Measurements from ENCODE around the gene KLB. TPM values are rescaled to one million over a fixed set of nuclear protein-coding genes. Genes with fewer than 3 reads are reported as not detected.
"Not testable (repeated sequence)": the region's sequence is repeated elsewhere in the genome, so short reads cannot be mapped to it uniquely, and the experiment has no call there.

KLB gene
- total RNA-seq, 2 donors from 2014 or later: 0.05 TPM; not detected in 1

DNA sequence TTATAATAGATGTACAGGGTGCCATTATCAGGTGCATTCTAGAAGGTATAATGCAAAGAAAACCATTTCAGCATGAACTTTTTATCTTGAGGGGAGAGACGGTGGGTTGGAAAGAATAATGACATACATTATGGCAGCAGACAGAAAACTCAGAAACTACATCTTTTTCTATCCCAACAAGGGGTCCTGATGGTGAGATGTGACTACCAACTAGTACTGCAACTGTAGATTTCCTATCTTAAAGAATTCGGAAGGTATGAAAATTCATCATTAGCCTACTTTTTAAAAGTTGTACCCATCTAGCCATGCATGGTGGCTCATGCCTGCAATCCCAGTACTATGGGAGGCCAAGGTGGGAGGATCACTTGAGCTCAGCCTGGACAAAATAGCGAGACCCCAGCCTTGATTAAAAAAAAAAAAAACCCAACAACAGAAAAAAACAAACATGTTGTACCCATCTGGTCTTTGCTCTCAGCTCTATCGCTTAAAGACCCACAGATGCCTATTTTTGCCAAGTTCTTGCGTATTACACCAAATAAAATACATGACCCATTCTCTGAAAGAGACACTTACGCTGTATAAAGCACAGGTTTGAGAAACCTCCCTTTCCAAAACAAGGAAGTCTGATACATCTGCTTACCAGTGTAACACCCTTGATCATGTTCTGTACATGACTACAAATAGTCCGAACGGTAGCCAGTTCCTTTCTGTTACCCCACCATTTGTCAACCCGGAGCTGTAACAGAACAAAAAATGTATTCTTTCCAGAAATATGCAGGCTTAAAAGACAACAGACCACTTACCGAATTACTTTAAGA is 50.4 kb downstream of the KLB start:
- no peaks in the 10 kb centered on the region for H3K9me3 ChIP-seq (ENCODE audit: control insufficient read depth, low read length, poor library complexity, severe bottlenecking)
- DNase-seq (no peak), ATAC-seq (no peak)
- peak overlapping the region; percentile 96 for H3K4me3 Mint-ChIP-seq
- peak overlapping the region; percentile 99 for H3K27ac Mint-ChIP-seq
- no peaks in the 10 kb centered on the region for H3K27me3 Mint-ChIP-seq
- H3K4me1 Mint-ChIP-seq: peaks cover 14% of the 10 kb centered on the region
- H3K36me3 Mint-ChIP-seq (ENCODE audit: low read depth): peaks cover 4% of the 10 kb centered on the region

DNA sequence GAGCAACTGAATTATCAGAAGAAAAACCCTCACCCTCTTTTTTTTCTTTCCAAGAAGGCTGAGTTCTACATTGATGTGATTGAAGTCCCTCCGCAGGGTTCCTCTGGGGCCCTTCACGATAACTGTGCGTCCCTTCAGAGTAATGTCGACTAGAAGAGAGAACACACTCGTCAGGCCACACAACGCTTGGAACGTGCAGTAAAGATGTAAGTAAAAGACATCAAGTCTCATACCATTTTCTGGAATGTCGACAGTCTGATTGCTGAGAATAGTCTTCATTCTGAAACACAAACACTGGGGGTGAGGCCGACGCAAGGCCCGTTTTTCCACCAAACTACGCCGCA is 51.4 kb downstream of the KLB start:
- not testable (repeated sequence) for H3K9me3 ChIP-seq (ENCODE audit: control insufficient read depth, low read length, poor library complexity, severe bottlenecking); H3K36me3 Mint-ChIP-seq (ENCODE audit: low read depth); H3K27me3 Mint-ChIP-seq; DNase-seq
- peaks cover 12% of the 10 kb centered on the region for H3K4me1 Mint-ChIP-seq
- ATAC-seq: peak; percentile 8
- H3K27ac Mint-ChIP-seq: peak overlapping the region; percentile 99
- H3K4me3 Mint-ChIP-seq: peak overlapping the region; percentile 96

DNA sequence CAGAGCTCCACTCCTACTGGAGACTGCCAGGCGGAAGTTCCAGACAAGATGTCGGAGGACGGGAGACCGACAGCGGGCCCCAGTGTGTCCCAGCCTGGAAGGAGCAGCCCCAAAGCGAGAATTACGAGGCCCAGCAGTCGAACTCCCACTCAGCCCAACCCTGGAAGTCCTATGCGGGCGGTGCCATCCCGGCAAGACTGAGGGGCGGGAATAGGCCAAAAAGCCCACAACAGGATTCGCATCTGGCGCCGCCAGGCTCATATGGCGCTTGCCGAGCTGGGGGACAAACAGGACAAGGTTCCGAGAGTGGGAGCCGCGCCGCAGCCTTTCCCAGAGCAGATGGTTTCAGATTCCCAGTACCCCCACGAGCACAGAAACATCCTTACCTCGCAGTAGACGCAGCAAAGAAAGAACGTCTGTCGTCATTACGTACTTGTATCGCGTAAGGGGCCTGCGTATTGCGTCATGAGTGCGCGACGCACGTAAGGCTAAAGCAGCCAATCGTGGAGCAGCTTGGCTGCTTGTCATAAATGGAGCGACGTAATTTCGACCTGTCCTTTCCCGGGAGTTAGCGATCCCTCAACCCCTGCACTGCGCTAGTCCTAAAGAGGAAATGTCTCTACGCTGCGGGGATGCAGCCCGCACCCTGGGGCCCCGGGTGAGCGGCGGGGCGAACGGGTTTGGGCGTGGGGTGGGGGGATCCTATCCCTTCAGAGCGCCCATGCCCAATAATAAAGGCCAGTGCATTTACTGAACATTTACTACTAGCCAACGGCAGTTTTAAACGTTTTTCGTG is 52.0 kb downstream of the KLB start, which contains the start of the genes LIAS and RPL9:
LIAS (plus strand) TSS at position 552 of the 796 bp plus-strand sequence; CDS start at position 614, 62 bp downstream.
RPL9 (minus strand) TSS at position 418 of the 796 bp plus-strand sequence. CDS start 483 bp downstream, outside the sequence.
- H3K36me3 Mint-ChIP-seq (ENCODE audit: low read depth): peaks cover 6% of the 10 kb centered on the region
- DNase-seq (peak; percentile 73 to 85 (median 85)), ATAC-seq (peak; percentile 82)
- no peaks in the 10 kb centered on the region for H3K9me3 ChIP-seq (ENCODE audit: control insufficient read depth, low read length, poor library complexity, severe bottlenecking)
- peak within 1 kb of the TSS; percentile 96 for H3K4me3 Mint-ChIP-seq
- no peaks in the 10 kb centered on the region for H3K27me3 Mint-ChIP-seq
- H3K4me1 Mint-ChIP-seq: peaks cover 12% of the 10 kb centered on the region
- peak within 1 kb of the TSS; percentile 99 for H3K27ac Mint-ChIP-seq

DNA sequence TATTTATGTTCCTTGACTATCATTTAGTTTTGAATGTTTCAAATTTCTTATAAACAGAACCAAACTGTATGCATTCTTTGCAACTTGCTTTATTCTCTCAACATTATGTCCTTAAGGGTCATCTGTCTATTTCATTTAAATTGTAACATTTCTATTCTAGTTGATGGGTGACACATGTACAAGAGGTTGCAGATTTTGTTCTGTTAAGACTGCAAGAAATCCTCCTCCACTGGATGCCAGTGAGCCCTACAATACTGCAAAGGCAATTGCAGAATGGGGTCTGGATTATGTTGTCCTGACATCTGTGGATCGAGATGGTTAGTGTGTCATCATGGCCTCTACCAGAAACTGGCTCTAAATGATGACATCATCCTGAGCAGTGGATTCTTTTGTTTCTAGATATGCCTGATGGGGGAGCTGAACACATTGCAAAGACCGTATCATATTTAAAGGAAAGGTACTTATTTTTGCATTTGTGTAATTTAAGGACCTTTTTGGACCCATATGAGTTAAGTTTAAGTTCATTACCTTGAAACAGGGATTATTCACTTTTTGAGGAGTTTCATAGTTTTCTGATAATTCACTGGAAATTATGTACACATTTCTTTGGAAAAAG is 58.3 kb downstream of the KLB start:
- Mint-ChIP-seq H3K36me3 (ENCODE audit: low read depth) (peaks cover 4% of the 10 kb centered on the region), H3K4me1 (no peaks in the 10 kb centered on the region), H3K4me3 (no peak overlapping the region), H3K27ac (no peak overlapping the region), H3K27me3 (no peaks in the 10 kb centered on the region)
- DNase-seq: no peak
- H3K9me3 ChIP-seq (ENCODE audit: control insufficient read depth, low read length, poor library complexity, severe bottlenecking): no peaks in the 10 kb centered on the region
- ATAC-seq: no peak

DNA sequence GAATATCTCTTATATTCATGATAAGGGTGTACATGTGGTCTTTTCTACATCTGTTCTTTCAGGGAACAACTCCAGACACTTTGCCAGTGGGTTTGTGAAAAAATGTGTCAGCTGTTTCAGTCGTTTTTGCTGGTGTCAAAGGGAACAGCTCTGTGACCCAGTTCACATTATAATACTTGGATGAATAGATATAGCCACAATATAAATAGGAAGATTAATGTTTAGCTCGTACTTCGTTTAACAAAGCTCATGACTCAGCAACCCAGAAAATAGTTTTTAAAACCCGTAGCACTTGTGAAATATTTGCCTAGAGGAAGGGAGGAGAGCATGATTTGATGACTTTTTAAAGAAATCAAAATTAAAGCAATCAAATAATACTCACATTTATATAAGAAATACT is 60.0 kb downstream of the KLB start:
- no peak for ATAC-seq
- DNase-seq: no peak
- Mint-ChIP-seq H3K27ac (no peak overlapping the region), H3K4me1 (no peaks in the 10 kb centered on the region), H3K36me3 (ENCODE audit: low read depth) (peaks cover 4% of the 10 kb centered on the region), H3K27me3 (no peaks in the 10 kb centered on the region), H3K4me3 (no peak overlapping the region)
- no peaks in the 10 kb centered on the region for H3K9me3 ChIP-seq (ENCODE audit: control insufficient read depth, low read length, poor library complexity, severe bottlenecking)

DNA sequence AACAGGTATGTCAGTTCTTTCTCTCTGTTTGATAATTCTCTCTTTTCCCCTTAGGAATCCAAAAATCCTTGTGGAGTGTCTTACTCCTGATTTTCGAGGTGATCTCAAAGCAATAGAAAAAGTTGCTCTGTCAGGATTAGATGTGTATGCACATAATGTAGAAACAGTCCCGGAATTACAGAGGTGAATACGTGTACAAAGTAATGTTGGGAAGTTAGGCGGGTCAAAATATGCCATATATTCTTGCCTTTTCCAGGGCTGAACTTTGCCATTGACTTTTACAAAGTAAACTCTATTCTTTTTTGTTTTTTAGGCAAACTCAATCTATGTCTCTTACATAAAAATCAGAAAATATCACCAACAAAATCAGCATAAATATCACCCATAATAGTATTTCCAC is 60.7 kb downstream of the KLB start:
- H3K27ac Mint-ChIP-seq: no peak overlapping the region
- H3K9me3 ChIP-seq (ENCODE audit: control insufficient read depth, low read length, poor library complexity, severe bottlenecking): no peaks in the 10 kb centered on the region
- peaks cover 4% of the 10 kb centered on the region for H3K36me3 Mint-ChIP-seq (ENCODE audit: low read depth)
- DNase-seq (no peak), ATAC-seq (no peak)
- no peaks in the 10 kb centered on the region for H3K27me3 Mint-ChIP-seq
- no peak overlapping the region for H3K4me3 Mint-ChIP-seq
- H3K4me1 Mint-ChIP-seq: no peaks in the 10 kb centered on the region

DNA sequence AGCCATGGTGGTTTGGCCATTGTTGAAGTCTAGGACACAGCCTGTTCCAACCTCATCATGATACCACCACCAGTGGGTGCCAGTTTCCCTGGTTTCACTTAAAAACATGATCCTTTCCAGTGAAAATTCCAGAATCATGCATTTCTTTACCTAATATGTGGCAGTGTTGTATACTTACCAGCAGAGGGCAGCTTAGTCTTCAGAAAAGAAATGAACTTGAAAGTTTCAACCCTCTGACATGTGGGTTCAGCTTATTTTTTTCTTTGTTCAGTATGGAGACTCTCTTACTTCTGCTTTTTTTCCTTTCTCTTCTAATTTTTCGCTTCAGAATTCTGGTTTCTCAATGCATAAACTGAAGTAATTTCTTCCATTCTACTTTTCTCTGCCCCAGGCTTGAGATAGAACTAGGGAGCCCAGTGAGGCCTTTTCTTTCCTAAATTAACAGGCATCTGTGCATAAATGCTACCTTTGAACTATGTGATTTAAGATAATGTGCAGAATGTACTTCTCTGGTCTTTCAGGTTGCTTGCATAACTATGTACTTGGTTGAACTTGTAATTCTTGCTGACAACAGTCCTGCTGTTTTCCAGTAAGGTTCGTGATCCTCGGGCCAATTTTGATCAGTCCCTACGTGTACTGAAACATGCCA is 62.8 kb downstream of the KLB start:
- H3K9me3 ChIP-seq (ENCODE audit: control insufficient read depth, low read length, poor library complexity, severe bottlenecking): no peaks in the 10 kb centered on the region
- Mint-ChIP-seq H3K36me3 (ENCODE audit: low read depth) (peaks cover 2% of the 10 kb centered on the region), H3K4me1 (no peaks in the 10 kb centered on the region), H3K4me3 (no peak overlapping the region), H3K27ac (no peak overlapping the region), H3K27me3 (no peaks in the 10 kb centered on the region)
- peak; percentile 89 for ATAC-seq
- no peak for DNase-seq

DNA sequence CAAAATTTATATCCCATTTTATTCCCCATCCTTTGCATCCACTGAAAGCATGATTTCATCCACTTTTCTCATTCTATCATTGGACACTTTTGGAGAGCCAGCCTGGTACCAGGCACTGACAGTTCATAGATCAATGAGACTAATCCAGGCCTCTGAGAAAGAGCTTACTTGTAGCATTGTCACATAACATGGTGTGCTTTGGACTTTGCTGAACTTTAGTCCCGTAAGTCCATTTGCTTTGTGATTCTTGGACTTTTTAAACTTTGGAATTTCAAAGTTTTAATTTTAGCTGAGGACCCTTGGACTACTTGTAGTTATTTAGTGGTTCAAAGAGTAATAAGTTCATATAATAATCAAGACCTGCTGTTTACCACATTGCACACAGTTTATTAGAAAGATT is 63.7 kb downstream of the KLB start:
- Mint-ChIP-seq H3K27me3 (no peaks in the 10 kb centered on the region), H3K4me1 (no peaks in the 10 kb centered on the region), H3K36me3 (ENCODE audit: low read depth) (no peaks in the 10 kb centered on the region), H3K27ac (no peak overlapping the region), H3K4me3 (no peak overlapping the region)
- ATAC-seq: no peak
- DNase-seq: no peak
- H3K9me3 ChIP-seq (ENCODE audit: control insufficient read depth, low read length, poor library complexity, severe bottlenecking): no peaks in the 10 kb centered on the region

DNA sequence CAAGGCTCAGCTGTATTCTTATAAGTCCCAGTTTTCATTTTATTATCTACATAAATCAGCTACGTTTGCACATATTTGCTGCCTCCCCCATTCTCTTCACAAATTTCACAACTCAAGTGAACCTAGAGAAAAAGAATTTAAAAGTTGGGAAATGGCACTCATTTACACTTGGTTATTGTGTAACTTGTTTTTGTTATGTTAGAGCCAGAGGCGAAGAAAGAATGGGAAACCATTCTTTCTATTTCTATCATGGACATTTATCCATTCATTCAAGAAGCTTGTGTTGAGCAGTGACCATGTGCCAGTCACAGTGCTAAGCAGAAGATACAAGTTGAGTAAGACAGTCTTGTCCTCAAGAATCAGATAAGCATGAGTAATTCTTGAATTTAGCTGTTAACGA is 65.7 kb downstream of the KLB start:
- ATAC-seq (no peak), DNase-seq (no peak)
- no peaks in the 10 kb centered on the region for H3K4me1 Mint-ChIP-seq
- no peaks in the 10 kb centered on the region for H3K27me3 Mint-ChIP-seq
- H3K36me3 Mint-ChIP-seq (ENCODE audit: low read depth): peaks cover 2% of the 10 kb centered on the region
- no peak overlapping the region for H3K4me3 Mint-ChIP-seq
- H3K27ac Mint-ChIP-seq: no peak overlapping the region
- H3K9me3 ChIP-seq (ENCODE audit: control insufficient read depth, low read length, poor library complexity, severe bottlenecking): no peaks in the 10 kb centered on the region

DNA sequence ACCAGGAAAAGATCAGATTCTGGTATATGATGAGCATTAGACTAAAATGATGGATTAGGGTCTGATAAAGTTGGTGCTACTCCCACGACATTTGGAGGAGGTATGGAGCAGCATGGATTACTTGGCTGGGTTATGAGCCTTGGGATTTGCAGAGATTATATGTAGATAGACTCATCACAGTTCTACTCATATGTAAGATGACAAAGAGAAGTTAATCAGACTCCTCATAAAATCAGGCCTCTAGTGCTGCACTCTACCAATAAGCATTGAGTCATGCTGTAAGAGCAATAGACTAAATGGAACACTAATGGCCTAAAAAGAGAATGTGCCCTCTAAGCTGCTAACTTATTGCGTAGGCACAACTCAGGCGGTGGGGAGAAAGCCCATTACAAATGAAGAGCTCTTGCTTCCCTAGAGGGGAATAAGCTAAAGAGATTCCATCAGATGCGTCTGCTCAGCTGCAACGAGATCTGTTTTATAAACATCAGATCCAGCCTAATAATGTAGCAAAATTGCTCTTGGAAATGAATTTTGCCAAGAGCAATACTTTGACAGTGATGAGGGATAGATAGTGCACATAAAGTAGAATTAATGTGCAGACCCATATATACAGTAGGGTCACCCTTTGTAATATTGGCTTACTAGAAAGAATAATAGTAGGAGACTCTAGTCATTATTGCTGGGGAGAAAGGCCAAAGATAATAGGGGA is 69.6 kb downstream of the KLB start:
- H3K9me3 ChIP-seq (ENCODE audit: control insufficient read depth, low read length, poor library complexity, severe bottlenecking): no peaks in the 10 kb centered on the region
- no peak for ATAC-seq
- H3K4me1 Mint-ChIP-seq: no peaks in the 10 kb centered on the region
- peaks cover 2% of the 10 kb centered on the region for H3K36me3 Mint-ChIP-seq (ENCODE audit: low read depth)
- H3K27ac Mint-ChIP-seq: no peak overlapping the region
- H3K4me3 Mint-ChIP-seq: no peak overlapping the region
- DNase-seq: no peak
- H3K27me3 Mint-ChIP-seq: no peaks in the 10 kb centered on the region

DNA sequence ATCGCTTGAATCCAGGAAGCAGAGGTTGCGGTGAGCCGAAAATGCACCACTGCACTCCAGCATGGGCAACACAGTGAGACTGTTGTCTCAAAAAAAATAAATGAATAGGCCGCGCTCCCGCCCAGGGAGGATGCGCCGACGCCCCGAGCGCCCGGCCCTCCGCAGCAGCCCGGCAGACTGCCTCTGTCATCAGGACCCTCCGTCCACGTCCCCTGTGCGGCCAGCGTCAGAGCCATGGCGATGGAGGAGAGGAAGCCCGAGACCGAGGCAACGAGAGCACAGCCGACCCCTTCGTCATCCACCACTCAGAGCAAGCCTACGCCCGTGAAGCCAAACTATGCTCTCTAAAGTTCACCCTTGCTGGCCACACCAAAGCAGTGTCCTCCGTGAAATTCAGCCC is 73.5 kb downstream of the KLB start:
- Mint-ChIP-seq H3K27me3 (no peaks in the 10 kb centered on the region), H3K4me3 (no peak overlapping the region)

DNA sequence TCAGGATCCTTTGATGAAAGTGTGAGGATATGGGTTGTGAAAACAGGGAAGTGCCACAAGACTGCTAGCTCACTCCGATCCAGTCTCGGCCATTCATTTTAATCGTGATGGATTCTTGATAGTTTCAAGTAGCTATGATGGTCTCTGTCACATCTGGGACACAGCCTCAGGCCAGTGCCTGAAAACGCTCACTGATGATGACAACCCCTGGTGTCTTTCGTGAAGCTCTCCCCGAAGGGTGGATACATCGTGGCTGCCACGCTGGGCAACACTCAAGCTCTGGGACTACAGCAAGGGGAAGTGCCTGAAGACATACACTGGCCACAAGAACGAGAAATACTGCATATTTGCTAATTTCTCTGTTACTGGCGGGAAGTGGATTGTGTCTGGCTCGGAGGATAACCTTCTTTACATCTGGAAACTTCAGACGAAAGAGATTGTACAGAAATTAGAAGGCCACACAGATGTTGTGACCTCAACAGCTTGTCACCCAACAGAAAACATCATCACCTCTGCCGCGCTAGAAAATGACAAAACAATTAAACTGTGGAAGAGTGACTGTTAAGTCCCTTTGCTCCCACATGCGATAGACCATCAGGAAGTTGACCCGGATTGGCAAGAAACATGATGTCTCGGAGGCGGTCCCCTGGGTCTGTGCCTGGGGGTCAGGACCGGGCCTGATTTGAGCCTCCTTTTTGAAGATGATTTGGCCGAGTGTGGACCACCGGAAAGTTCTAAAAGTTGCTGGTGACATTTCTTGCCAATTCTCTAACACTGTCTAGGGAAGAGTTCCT is 74.4 kb downstream of the KLB start:
- H3K4me1 Mint-ChIP-seq: no peaks in the 10 kb centered on the region
- peaks cover under 1% of the 10 kb centered on the region for H3K36me3 Mint-ChIP-seq (ENCODE audit: low read depth)
- H3K27me3 Mint-ChIP-seq: peaks cover 5% of the 10 kb centered on the region
- no peak overlapping the region for H3K27ac Mint-ChIP-seq
- no peak for ATAC-seq
- no peak for DNase-seq
- no peak overlapping the region for H3K4me3 Mint-ChIP-seq
- H3K9me3 ChIP-seq (ENCODE audit: control insufficient read depth, low read length, poor library complexity, severe bottlenecking): no peaks in the 10 kb centered on the region

More for the DNA sequence above, 73.5 kb downstream of the KLB start:
- H3K27ac Mint-ChIP-seq: no peak overlapping the region
- DNase-seq: no peak
- H3K36me3 Mint-ChIP-seq (ENCODE audit: low read depth): peaks cover 2% of the 10 kb centered on the region
- H3K4me1 Mint-ChIP-seq: no peaks in the 10 kb centered on the region
- no peaks in the 10 kb centered on the region for H3K9me3 ChIP-seq (ENCODE audit: control insufficient read depth, low read length, poor library complexity, severe bottlenecking)
- no peak for ATAC-seq

All from T-helper 17 cell (primary cell).